GM12878 (cell line): ENCODE results near the gene PPP1R3G. TPM values are rescaled to one million over a fixed set of nuclear protein-coding genes. Genes with fewer than 3 reads are reported as not detected.

Experiments
- ATAC-seq: fragments of 200-7000 bp; cut with Tn5 transposase; 3 replicates; pipeline ENCODE4 v1.9.1; 2020; ENCODE audit warnings: mild to moderate bottlenecking, moderate library complexity
- BruUV-seq: library from RNA; stranded (reverse); fragments of 400-500 nt; replicated peaks from 2 replicates; lab custom pipeline; 2021; lab: Mats Ljungman, UMichigan
- CTCF ChIA-PET: fragments of 300-600 bp; sonication (Branson Sonifier 250); formaldehyde crosslinking; extraction: SDS; loops from one replicate; lab custom pipeline; 2021; ENCODE audit warnings: inconsistent platforms; lab: Yijun Ruan, JAX
- POLR2A ChIA-PET: fragments of 350-600 bp; formaldehyde crosslinking; extraction: SDS; loops from one replicate; lab custom pipeline; 2021; ENCODE audit warnings: inconsistent platforms; lab: Charles Lee
- RAD21 ChIA-PET: fragments of 300-600 bp; sonication (Branson Sonifier 250); formaldehyde crosslinking; loops from one replicate; lab custom pipeline; 2023; ENCODE audit warnings: antibody characterized with exemption; ENCODE audit not compliant: unreplicated experiment; lab: Charles Lee
- SMC1A ChIA-PET: fragments of 300-600 bp; sonication (Branson Sonifier 250); formaldehyde crosslinking; loops from one replicate; lab custom pipeline; 2023; ENCODE audit not compliant: unreplicated experiment, uncharacterized antibody; lab: Charles Lee
- DNase-seq: peaks from one replicate; pipeline ENCODE4 v3.0.0-alpha.2; 2011; ENCODE audit warnings: low read depth, low spot score
- FAIRE-seq: peaks from 3 replicates; lab custom pipeline; 2011; peaks lifted over from hg19 to GRCh38; lab: Jason Lieb, UNC
- H2AFZ ChIP-seq: 2 replicates; pipeline ENCODE4 v1.6.0; 2011; ENCODE audit warnings: low read depth, low read length, control low read depth; ENCODE audit not compliant: control insufficient read depth
- H3K27ac ChIP-seq: 2 replicates; pipeline ENCODE4 v1.5.1; 2011; ENCODE audit warnings: control low read depth; ENCODE audit not compliant: control insufficient read depth, insufficient read depth
- H3K27me3 ChIP-seq, 2 experiments: replicated peaks in 1 of 2; 2 replicates each; pipeline versions ENCODE4 v1.6.0 to v1.6.1; 2011; ENCODE audit warnings: low read length in 1 of 2; ENCODE audit not compliant: control insufficient read depth in 2 of 2, insufficient read depth in 2 of 2
- H3K36me3 ChIP-seq, 2 experiments: 2 replicates each; pipeline ENCODE4 v1.5.1; 2011; ENCODE audit warnings: low read length in 1 of 2; ENCODE audit not compliant: control insufficient read depth in 2 of 2, insufficient read depth in 2 of 2
- H3K4me1 ChIP-seq: 2 replicates; pipeline ENCODE4 v1.6.1; 2011; ENCODE audit warnings: mild to moderate bottlenecking, low read length, moderate library complexity, mixed read lengths; ENCODE audit not compliant: control insufficient read depth, insufficient read depth
- H3K4me2 ChIP-seq: 2 replicates; pipeline ENCODE4 v1.6.0; 2011; ENCODE audit warnings: control low read depth; ENCODE audit not compliant: control insufficient read depth, insufficient read depth
- H3K4me3 ChIP-seq: fragments of 200-600 bp; sonication (generic); 2 replicates; pipeline ENCODE4 v1.5.1; 2016
- H3K79me2 ChIP-seq: 2 replicates; pipeline ENCODE4 v1.6.0; 2011; ENCODE audit warnings: low read length; ENCODE audit not compliant: control insufficient read depth, insufficient read depth
- H3K9ac ChIP-seq: 2 replicates; pipeline ENCODE4 v1.8.0; 2011; ENCODE audit warnings: low read length, control low read depth, mixed read lengths; ENCODE audit not compliant: control insufficient read depth, insufficient read depth
- H3K9me3 ChIP-seq: replicated peaks from 3 replicates; pipeline ENCODE4 v1.5.1; 2011; ENCODE audit warnings: mild to moderate bottlenecking, low read length; ENCODE audit not compliant: control insufficient read depth, insufficient read depth
- H4K20me1 ChIP-seq: 2 replicates; pipeline ENCODE4 v1.6.0; 2011; ENCODE audit not compliant: control insufficient read depth, insufficient read depth
- BCL11A ChIP-seq: IDR thresholded peaks from 2 replicates; pipeline ENCODE4 v1.6.1; 2011; ENCODE audit warnings: low read depth, low read length
- CHD4 ChIP-seq: fragments of 200-600 bp; sonication (generic); IDR thresholded peaks from 2 replicates; pipeline ENCODE4 v1.6.1; 2016; ENCODE audit warnings: mild to moderate bottlenecking
- EGR1 ChIP-seq, 2 experiments: IDR thresholded peaks; 1 replicate in 1 of 2; 2 replicates in 1 of 2; pipeline ENCODE4 v1.6.1; 2011 to 2012; ENCODE audit warnings: low read depth in 2 of 2, low read length in 2 of 2, borderline replicate concordance in 1 of 2, mild to moderate bottlenecking in 1 of 2, moderate library complexity in 1 of 2
- HDAC2 ChIP-seq: fragments of 200-600 bp; sonication (generic); IDR thresholded peaks from 2 replicates; pipeline ENCODE4 v1.6.1; 2017
- IRF3 ChIP-seq: fragments of 450-650 bp; IDR thresholded peaks from 2 replicates; pipeline ENCODE4 v1.6.1; 2014; ENCODE audit warnings: mild to moderate bottlenecking
- KLF5 ChIP-seq: fragments of 450-650 bp; IDR thresholded peaks from 2 replicates; pipeline ENCODE4 v1.6.1; 2014; ENCODE audit warnings: mild to moderate bottlenecking; ENCODE audit not compliant: partially characterized antibody
- MLLT1 ChIP-seq: fragments of 450-650 bp; IDR thresholded peaks from 2 replicates; pipeline ENCODE4 v1.6.1; 2016; ENCODE audit warnings: mild to moderate bottlenecking
- RAD51 ChIP-seq: fragments of 450-650 bp; IDR thresholded peaks from 2 replicates; pipeline ENCODE4 v1.6.1; 2016; ENCODE audit warnings: moderate library complexity, mild to moderate bottlenecking, inconsistent platforms
- RBBP5 ChIP-seq: fragments of 200-600 bp; sonication (generic); conservative IDR thresholded peaks from 2 replicates; pipeline ENCODE4 v1.6.1; 2016
- SMAD1 ChIP-seq: fragments of 450-650 bp; IDR thresholded peaks from 2 replicates; pipeline ENCODE4 v1.6.1; 2018; ENCODE audit warnings: mild to moderate bottlenecking, low read depth; ENCODE audit not compliant: partially characterized antibody
- SMARCA5 ChIP-seq: fragments of 450-650 bp; IDR thresholded peaks from 2 replicates; pipeline ENCODE4 v1.6.1; 2017; ENCODE audit warnings: mild to moderate bottlenecking
- SPI1 ChIP-seq: IDR thresholded peaks from 2 replicates; pipeline ENCODE4 v1.6.1; 2011; ENCODE audit warnings: low read depth, mild to moderate bottlenecking, low read length, moderate library complexity, borderline replicate concordance; ENCODE audit not compliant: insufficient read depth
- SREBF1 ChIP-seq: IDR thresholded peaks from 2 replicates; pipeline ENCODE4 v1.6.1; 2012; ENCODE audit warnings: mild to moderate bottlenecking, low read length
- STAT3 ChIP-seq: IDR thresholded peaks from 2 replicates; pipeline ENCODE4 v1.6.1; 2011; ENCODE audit warnings: low read depth, low read length, improper control_type of control experiment
- ZBTB33 ChIP-seq: fragments of 450-650 bp; IDR thresholded peaks from 2 replicates; pipeline ENCODE4 v1.6.1; 2017; ENCODE audit warnings: mild to moderate bottlenecking
- ZNF622 ChIP-seq: fragments of 450-650 bp; IDR thresholded peaks from 2 replicates; pipeline ENCODE4 v1.6.1; 2017; ENCODE audit warnings: mild to moderate bottlenecking, inconsistent platforms
- WGBS: methylation state at CpG from one replicate; pipeline ENCODE4 v1.1.6; 2016; ENCODE audit warnings: low lambda C conversion rate; ENCODE audit not compliant: insufficient replicate concordance, insufficient coverage; ENCODE audit errors: missing lambda C conversion rate; 5-methylcytosine and 5-hydroxymethylcytosine counted together
- in situ Hi-C: fragments of 300-500 bp; cut with MboI; formaldehyde crosslinking; loops from 9 replicates; pipeline ENCODE4 v1.14.3; 2018; ENCODE audit warnings: mixed read lengths
- intact Hi-C: fragments of 100-400 bp; cut with micrococcal nuclease; formaldehyde crosslinking; loops from one replicate; pipeline ENCODE4 v1.14.2; 2022; ENCODE audit not compliant: unreplicated experiment
- polyA plus RNA-seq, 11 experiments: library from polyadenylated mRNA; depleted of rRNA in 4 of 11; unstranded in 6 of 11; stranded (reverse) in 5 of 11; fragments of >200 nt; fragmentation: Nextera tagmentation in 4 of 11; fragmentation: Illumina TruSeq in 1 of 11; extraction: Ambion mirVana in 4 of 11; extraction: Trizol in 1 of 11; gene quantifications; 1 replicate in 1 of 11; 2 replicates in 10 of 11; pipeline versions ENCODE4 v1.2.1 to v1.2.3, GENCODE V29; 2011 to 2016; ENCODE audit warnings: inconsistent platforms in 2 of 11, missing spikeins in 2 of 11, low read depth in 1 of 11
- total RNA-seq, 4 experiments: library from RNA; depleted of rRNA in 3 of 4; stranded (reverse); fragments of >200 nt in 3 of 4; fragmentation: Illumina TruSeq in 1 of 4; extraction: Trizol in 1 of 4; gene quantifications; 2 replicates each; pipeline versions ENCODE4 v1.2.1 to v1.2.3, GENCODE V29; 2013 to 2021

Gene PPP1R3G
- total and polyA plus RNA-seq, 10 of the 15 experiments (the other 5 are each of a cell fraction or from before 2014, with no cell fraction given), result 0.01 to 0.10 (median 0.04) TPM; not detected in 4

GRCh38 chr6:5124526-5124925, 39.4 kb downstream of the PPP1R3G start:
- no peak overlapping the region for H3K4me2 ChIP-seq
- FAIRE-seq, result no peak
- CTCF ChIA-PET, result no interaction called here
- no peak overlapping the region for H3K9ac ChIP-seq
- DNase-seq, result no peak
- H4K20me1 ChIP-seq, result no peaks in the 10 kb centered on the region
- whole genome bisulfite sequencing, result 93% methylated on average over 8 of the region's 8 CpGs
- H2AFZ ChIP-seq, result no peak overlapping the region
- RAD21 ChIA-PET, result no interaction called here
- no peaks in the 10 kb centered on the region for H3K9me3 ChIP-seq
- no TSS peak for BruUV-seq
- no peaks in the 10 kb centered on the region for H3K79me2 ChIP-seq
- H3K4me1 ChIP-seq, result no peaks in the 10 kb centered on the region
- no peak overlapping the region for H3K27ac ChIP-seq
- H3K4me3 ChIP-seq, result no peak overlapping the region
- POLR2A ChIA-PET, result no interaction called here
- no peak for ATAC-seq
- SMC1A ChIA-PET, result no interaction called here
- H3K27me3 ChIP-seq, result no peaks in the 10 kb centered on the region
- H3K36me3 ChIP-seq, result no peaks in the 10 kb centered on the region; a peak in 1 of 4 replicates
- intact Hi-C loops (no loop called here), in situ Hi-C loops (no loop called here)
- TF ChIP-seq MLLT1 (no peak), STAT3 (no peak), HDAC2 (no peak), ZBTB33 (no peak), SMAD1 (no peak), SREBF1 (no peak), KLF5 (no peak), SMARCA5 (no peak), SPI1 (no peak), CHD4 (no peak), IRF3 (no peak), EGR1 (IDR thresholded peaks at IDR 0.05; ENCODE audit: borderline replicate concordance in 1 of 2, low read depth in 2 of 2, low read length in 2 of 2) (no peak), RAD51 (no peak), BCL11A (no peak), ZNF622 (no peak), RBBP5 (no peak)
